ENCODE measurements around the gene TTC27. TPM values are rescaled to one million over a fixed set of nuclear protein-coding genes. Genes with fewer than 3 reads are reported as not detected.

Gene TTC27
- polyA plus RNA-seq, 1 donor (not counting 4 experiments of a cell fraction or from before 2014, with no cell fraction given) = 28.7 TPM

GRCh38 chr2:32715391-32715841, 87.6 kb downstream of the TTC27 start:
- Histone ChIP-seq H3K9ac (ENCODE audit: control insufficient read depth, extremely low read depth, insufficient read depth, low read length) (peak overlapping the region; percentile 15), H3K36me3 (ENCODE audit: control insufficient read depth in 2 of 2, extremely low read depth in 1 of 2, insufficient read depth in 2 of 2, low read length in 2 of 2) (no peaks in the 10 kb centered on the region), H3K4me3 (ENCODE audit: control insufficient read depth in 2 of 3, extremely low read depth in 1 of 3, insufficient read depth in 2 of 3, low read depth in 1 of 3, low read length in 3 of 3) (peak overlapping the region in 2 of 3 experiments; percentile 22 to 42), H3K9me3 (ENCODE audit: control insufficient read depth, low read depth, low read length) (no peaks in the 10 kb centered on the region), H2AFZ (ENCODE audit: control insufficient read depth, low read length) (no peak overlapping the region), H3K9me1 (ENCODE audit: control insufficient read depth, extremely low read depth, insufficient read depth, low read length) (peaks cover 2% of the 10 kb centered on the region), H3K27me3 (ENCODE audit: control insufficient read depth, extremely low read depth, insufficient read depth, low read length) (no peaks in the 10 kb centered on the region), H4K20me1 (ENCODE audit: control insufficient read depth, extremely low read depth, insufficient read depth, low read length) (no peaks in the 10 kb centered on the region), H3K4me1 (ENCODE audit: control insufficient read depth, extremely low read depth, insufficient read depth, low read length) (peaks cover 28% of the 10 kb centered on the region), H3K4me2 (ENCODE audit: control insufficient read depth, extremely low read depth, insufficient read depth, low read depth, low read length) (peak overlapping the region; percentile 71), H3K27ac (ENCODE audit: control insufficient read depth, insufficient read depth, low read length) (peak overlapping the region; percentile 27), H3K79me2 (ENCODE audit: control insufficient read depth, insufficient read depth, low read length) (no peaks in the 10 kb centered on the region)
- dilution Hi-C loops (cut with MboI; ENCODE audit: extremely low pct_ligation_motif_present, low sequenced_read_pairs) = no loop called here
- TF ChIP-seq CTCF (optimal IDR thresholded peaks at IDR 0.05 in 1 of 3, IDR thresholded peaks at IDR 0.05 in 1 of 3, conservative IDR thresholded peaks at IDR 0.05 in 1 of 3; ENCODE audit: extremely low read depth in 1 of 3, insufficient read depth in 2 of 3, low read length in 3 of 3) (no peak), EZH2 (IDR thresholded peaks at IDR 0.05; ENCODE audit: low read length) (no peak)
- DNase-seq (ENCODE audit: low read depth, low spot score) (peak; percentile 15), FAIRE-seq (no peak)

GRCh38 chr2:32715981-32716380, 88.1 kb downstream of the TTC27 start:
- H3K27me3 ChIP-seq (ENCODE audit: control insufficient read depth, extremely low read depth, insufficient read depth, low read length) = no peaks in the 10 kb centered on the region
- peak overlapping the region; percentile 71 for H3K4me2 ChIP-seq (ENCODE audit: control insufficient read depth, extremely low read depth, insufficient read depth, low read depth, low read length)
- dilution Hi-C loops (cut with MboI; ENCODE audit: extremely low pct_ligation_motif_present, low sequenced_read_pairs) = no loop called here
- TF ChIP-seq EZH2 (IDR thresholded peaks at IDR 0.05; ENCODE audit: low read length) = no peak
- TF ChIP-seq CTCF (optimal IDR thresholded peaks at IDR 0.05 in 1 of 3, IDR thresholded peaks at IDR 0.05 in 1 of 3, conservative IDR thresholded peaks at IDR 0.05 in 1 of 3; ENCODE audit: extremely low read depth in 1 of 3, insufficient read depth in 2 of 3, low read length in 3 of 3) = no peak
- peaks cover 27% of the 10 kb centered on the region for H3K4me1 ChIP-seq (ENCODE audit: control insufficient read depth, extremely low read depth, insufficient read depth, low read length)
- no peaks in the 10 kb centered on the region for H3K9me3 ChIP-seq (ENCODE audit: control insufficient read depth, low read depth, low read length)
- H3K36me3 ChIP-seq (ENCODE audit: control insufficient read depth in 2 of 2, extremely low read depth in 1 of 2, insufficient read depth in 2 of 2, low read length in 2 of 2) = no peaks in the 10 kb centered on the region
- H2AFZ ChIP-seq (ENCODE audit: control insufficient read depth, low read length) = no peak overlapping the region
- peaks cover 2% of the 10 kb centered on the region for H3K9me1 ChIP-seq (ENCODE audit: control insufficient read depth, extremely low read depth, insufficient read depth, low read length)
- peak; percentile 41 for DNase-seq (ENCODE audit: low read depth, low spot score)
- no peak for FAIRE-seq
- peak overlapping the region; percentile 27 for H3K27ac ChIP-seq (ENCODE audit: control insufficient read depth, insufficient read depth, low read length)
- no peaks in the 10 kb centered on the region for H3K79me2 ChIP-seq (ENCODE audit: control insufficient read depth, insufficient read depth, low read length)
- H3K9ac ChIP-seq (ENCODE audit: control insufficient read depth, extremely low read depth, insufficient read depth, low read length) = peak overlapping the region; percentile 15
- no peaks in the 10 kb centered on the region for H4K20me1 ChIP-seq (ENCODE audit: control insufficient read depth, extremely low read depth, insufficient read depth, low read length)
- H3K4me3 ChIP-seq (ENCODE audit: control insufficient read depth in 2 of 3, extremely low read depth in 1 of 3, insufficient read depth in 2 of 3, low read depth in 1 of 3, low read length in 3 of 3) = peak overlapping the region in 2 of 3 experiments; percentile 22 to 42

Data from keratinocyte (primary cell).